ENCODE measurements around the gene SYS1.

The SYS1 gene

GRCh38 chr20:45415822-45416637, 53.1 kb downstream of the SYS1 start, which contains the start of gene PIGT:
TSS of gene PIGT (plus strand) at chr20:45416141. CDS start at chr20:45416157, 16 bp downstream.
- peak; percentile 83 for DNase-seq (ENCODE audit: low read depth)

- DNase-seq (ENCODE audit: low read depth): no peak
These were observed 54.0 kb downstream of the SYS1 start for GRCh38 chr20:45416917-45417316.

Data from activated T-helper 9 cell treated with anti-CD3 and anti-CD28 coated beads, Interleukin-2, amount 50 U/mL, for 16 hours (primary cell).